A673 (cell line): ENCODE measurements around the gene CEMIP.

Experiments used
- CTCF ChIP-seq: fragments of 300-800, 200-600 bp; sonication (generic); conservative IDR thresholded peaks from 2 replicates; pipeline ENCODE4 v1.5.1; 2017; ENCODE audit warnings: low read depth, mild to moderate bottlenecking, antibody characterized with exemption, low read length, moderate library complexity, mixed read lengths
- EZH2 ChIP-seq: fragments of 200-600 bp; sonication (generic); IDR thresholded peaks from 2 replicates; pipeline ENCODE4 v1.6.1; 2017; ENCODE audit warnings: borderline replicate concordance, low read depth, mild to moderate bottlenecking, mixed read lengths, antibody characterized with exemption, low read length; ENCODE audit not compliant: poor library complexity, severe bottlenecking

GRCh38 chr15:80873366-80873952 lies 94.3 kb downstream of the CEMIP start:
- TF ChIP-seq CTCF (no peak), EZH2 (no peak)
